A549 (cell line): ENCODE measurements around the gene NARS2. TPM values are rescaled to one million over a fixed set of nuclear protein-coding genes. Genes with fewer than 3 reads are reported as not detected.
A peak's percentile ranks its signal among the peaks of the same experiment; 100 is the strongest.

Experiments
- ATAC-seq, 2 experiments: fragments of 200-7000 bp in 1 of 2; fragments of >200 bp in 1 of 2; cut with Nextera tagmentation in 1 of 2; cut with Tn5 transposase in 1 of 2; 3 replicates each; pipeline versions ENCODE4 v1.8.0 to v1.9.1; 2018 to 2020; ENCODE audit warnings: mild to moderate bottlenecking in 1 of 2, moderate library complexity in 1 of 2
- CTCF ChIA-PET: fragments of 300-600 bp; sonication (Branson Sonifier 250); formaldehyde crosslinking; extraction: SDS; loops from one replicate; lab custom pipeline; 2021; ENCODE audit warnings: antibody characterized with exemption, inconsistent platforms; lab: Yijun Ruan, JAX
- POLR2A ChIA-PET: fragments of 350-600 bp; formaldehyde crosslinking; extraction: SDS; loops from one replicate; lab custom pipeline; 2021; ENCODE audit warnings: antibody characterized with exemption, inconsistent platforms; lab: Yijun Ruan, JAX
- DNase-seq, 2 experiments: peaks; one replicate each; pipeline versions ENCODE4 v3.0.0 to v3.0.0-alpha.2; 2011 to 2016; ENCODE audit warnings: low read depth in 1 of 2, low spot score in 1 of 2
- FAIRE-seq: peaks from 2 replicates; lab custom pipeline; 2011; peaks lifted over from hg19 to GRCh38; lab: Jason Lieb, UNC
- H3K27ac ChIP-seq, 2 experiments: fragments of >200 bp; sonication (Bioruptor Twin); formaldehyde crosslinking; 3 replicates each; pipeline ENCODE4 v1.5.1; 2016 to 2017
- H3K4me1 ChIP-seq: fragments of >200 bp; sonication (Bioruptor Twin); formaldehyde crosslinking; 3 replicates; pipeline ENCODE4 v1.6.1; 2016
- H3K4me2 ChIP-seq: fragments of >200 bp; sonication (Bioruptor Twin); formaldehyde crosslinking; 3 replicates; pipeline ENCODE4 v1.6.1; 2016
- H3K4me3 ChIP-seq: fragments of >200 bp; sonication (Bioruptor Twin); formaldehyde crosslinking; 3 replicates; pipeline ENCODE4 v1.5.1; 2016
- H3K9me3 ChIP-seq: fragments of >200 bp; sonication (Bioruptor Twin); formaldehyde crosslinking; 3 replicates; pipeline ENCODE4 v1.6.1; 2016
- CBX8 ChIP-seq: fragments of 200-600 bp; sonication (generic); IDR thresholded peaks from 2 replicates; pipeline ENCODE4 v1.6.1; 2016
- CEBPB ChIP-seq, 2 experiments: fragments of >200 bp in 1 of 2; sonication (Bioruptor Twin) in 1 of 2; formaldehyde crosslinking in 1 of 2; IDR thresholded peaks; 2 replicates each; pipeline ENCODE4 v1.6.1; 2012 to 2016
- CHD4 ChIP-seq: fragments of 200-600 bp; sonication (generic); IDR thresholded peaks from 2 replicates; pipeline ENCODE4 v1.6.1; 2016; ENCODE audit warnings: antibody characterized with exemption, mild to moderate bottlenecking, borderline replicate concordance
- EP300 ChIP-seq, 2 experiments: fragments of >200 bp; sonication (Bioruptor Twin); formaldehyde crosslinking; IDR thresholded peaks; 2 replicates in 1 of 2; 3 replicates in 1 of 2; pipeline ENCODE4 v1.6.1; 2016 to 2017
- HEYL ChIP-seq: fragments of 250-450 bp; sonication (Bioruptor Pico); IDR thresholded peaks from 2 replicates; pipeline ENCODE4 v1.8.0; 2021; ENCODE audit warnings: mild to moderate bottlenecking, moderate library complexity
- HOXA7 ChIP-seq: fragments of 250-450 bp; sonication (Bioruptor Pico); IDR thresholded peaks from 2 replicates; pipeline ENCODE4 v1.5.0; 2020; ENCODE audit warnings: mild to moderate bottlenecking, moderate library complexity
- JUNB ChIP-seq: fragments of >200 bp; sonication (Bioruptor Twin); formaldehyde crosslinking; IDR thresholded peaks from 2 replicates; pipeline ENCODE4 v1.6.1; 2016
- KDM1A ChIP-seq: fragments of 200-600 bp; sonication (generic); IDR thresholded peaks from 2 replicates; pipeline ENCODE4 v1.6.1; 2016; ENCODE audit warnings: low read depth, mild to moderate bottlenecking
- MAFK ChIP-seq: fragments of 450-650 bp; IDR thresholded peaks from 2 replicates; pipeline ENCODE4 v1.6.1; 2014; ENCODE audit not compliant: partially characterized antibody
- NFE2L2 ChIP-seq: fragments of 150-350 bp; conservative IDR thresholded peaks from 2 replicates; pipeline ENCODE4 v1.6.1; 2014; ENCODE audit warnings: low read length
- RAD21 ChIP-seq, 2 experiments: fragments of >200 bp in 1 of 2; sonication (Bioruptor Twin) in 1 of 2; formaldehyde crosslinking in 1 of 2; IDR thresholded peaks in 1 of 2; conservative IDR thresholded peaks in 1 of 2; 2 replicates in 1 of 2; 3 replicates in 1 of 2; pipeline ENCODE4 v1.6.1; 2012 to 2018; ENCODE audit warnings: inconsistent platforms in 1 of 2
- RARB ChIP-seq: fragments of 250-450 bp; sonication (Bioruptor Pico); IDR thresholded peaks from 2 replicates; pipeline ENCODE4 v1.8.0; 2021; ENCODE audit warnings: mild to moderate bottlenecking, moderate library complexity
- RCOR1 ChIP-seq: fragments of 150-350 bp; IDR thresholded peaks from 2 replicates; pipeline ENCODE4 v1.6.1; 2014; ENCODE audit warnings: antibody characterized with exemption, low read length, low read depth
- TFCP2L1 ChIP-seq: fragments of 250-450 bp; sonication (Bioruptor Pico); IDR thresholded peaks from 2 replicates; pipeline ENCODE4 v1.5.0; 2021; ENCODE audit warnings: mild to moderate bottlenecking
- ZC3H11A ChIP-seq: fragments of 450-650 bp; IDR thresholded peaks from 2 replicates; pipeline ENCODE4 v1.6.1; 2014; ENCODE audit warnings: antibody characterized with exemption, mild to moderate bottlenecking
- ZSCAN20 ChIP-seq: fragments of 250-450 bp; sonication (Bioruptor Pico); IDR thresholded peaks from 2 replicates; pipeline ENCODE4 v1.8.0; 2022; ENCODE audit warnings: mild to moderate bottlenecking, moderate library complexity
- WGBS: methylation state at CpG from one replicate; pipeline ENCODE4 v1.1.6; 2017; ENCODE audit errors: missing lambda C conversion rate; 5-methylcytosine and 5-hydroxymethylcytosine counted together
- polyA plus RNA-seq, 4 experiments: library from polyadenylated mRNA; depleted of rRNA in 3 of 4; stranded (reverse); fragments of >200 nt; fragmentation: RNase III in 1 of 4; extraction: RNeasy Plus Mini Kit Qiagen cat#74134 plus additional on column Dnase treatment in 1 of 4; gene quantifications; 2 replicates in 3 of 4; 3 replicates in 1 of 4; pipeline ENCODE4 v1.2.3, GENCODE V29; 2011 to 2017
- TF ChIP-seq, protein P1 (sequence below): fragments of 250-450 bp; sonication (Bioruptor Pico); IDR thresholded peaks from 2 replicates; pipeline ENCODE4 v1.5.0; 2021; ENCODE audit warnings: mild to moderate bottlenecking, moderate library complexity, borderline replicate concordance
- TF ChIP-seq, protein P2 (sequence below): fragments of >200 bp; sonication (Bioruptor Twin); formaldehyde crosslinking; IDR thresholded peaks from 2 replicates; pipeline ENCODE4 v1.6.1; 2016
- TF ChIP-seq, protein P3 (sequence below): IDR thresholded peaks from 2 replicates; pipeline ENCODE4 v1.6.1; 2012; ENCODE audit warnings: low read depth, borderline replicate concordance
- TF ChIP-seq, protein P4 (sequence below): fragments of 250-450 bp; sonication (Bioruptor Pico); IDR thresholded peaks from 2 replicates; pipeline ENCODE4 v1.5.0; 2020; ENCODE audit warnings: low read depth, mild to moderate bottlenecking, moderate library complexity
- TF ChIP-seq, protein P5 (sequence below): fragments of >200 bp; sonication (Bioruptor Twin); formaldehyde crosslinking; IDR thresholded peaks from 3 replicates; pipeline ENCODE4 v1.6.1; 2016
- TF ChIP-seq, protein P6 (sequence below): fragments of >200 bp; sonication (Bioruptor Twin); formaldehyde crosslinking; IDR thresholded peaks from 3 replicates; pipeline ENCODE4 v1.5.1; 2016
- TF ChIP-seq, protein P7 (sequence below): IDR thresholded peaks from 2 replicates; pipeline ENCODE4 v1.6.1; 2012
- TF ChIP-seq, protein P8 (sequence below): fragments of 200-600 bp; sonication (generic); IDR thresholded peaks from 2 replicates; pipeline ENCODE4 v1.6.1; 2016; ENCODE audit warnings: antibody characterized with exemption, mild to moderate bottlenecking, moderate library complexity

Gene NARS2
- polyA plus RNA-seq, 2 of the 4 experiments (the other 2 are of a cell fraction): 29.7 to 57.7 TPM

DNA sequence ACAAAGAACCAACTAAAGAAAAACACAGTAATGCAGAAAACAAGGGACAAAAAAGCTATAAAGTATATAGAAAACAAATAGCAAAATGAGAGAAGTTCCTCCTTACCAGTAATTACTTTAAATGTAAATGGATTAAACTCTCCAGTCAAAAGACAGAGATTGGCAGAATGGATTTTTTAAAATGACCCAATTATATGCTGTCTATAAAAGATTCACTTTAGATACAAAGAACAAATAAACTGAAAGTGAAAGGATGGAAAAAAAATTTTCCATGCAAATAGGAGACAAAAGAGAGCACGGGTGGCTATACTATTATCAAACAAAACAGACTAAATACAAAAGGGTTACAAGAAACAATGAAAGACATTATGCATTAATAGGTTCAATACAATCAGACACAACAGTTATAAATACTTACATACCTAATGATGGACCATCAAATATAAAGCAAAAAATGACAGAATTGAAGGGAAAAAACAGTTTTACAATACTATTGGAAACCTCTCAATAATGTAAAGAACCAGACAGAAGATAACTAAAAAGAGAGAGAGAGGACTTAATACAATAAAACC lies 64.6 kb downstream of the NARS2 start:
- ChIA-PET POLR2A (no interaction called here), CTCF (interaction anchor here (1.2 kb wide), 1 partner anchor 17 kb away, joined by 3 read pairs; no protein-coding TSS in a partner anchor)
- Histone ChIP-seq H3K4me2 (no peak overlapping the region), H3K4me1 (no peaks in the 10 kb centered on the region), H3K4me3 (no peak overlapping the region)
- no peak for DNase-seq
- FAIRE-seq: no peak
- ATAC-seq: no peak
- 77% methylated on average over 1 of the region's 1 CpG for WGBS
- TF ChIP-seq, protein P1, sequence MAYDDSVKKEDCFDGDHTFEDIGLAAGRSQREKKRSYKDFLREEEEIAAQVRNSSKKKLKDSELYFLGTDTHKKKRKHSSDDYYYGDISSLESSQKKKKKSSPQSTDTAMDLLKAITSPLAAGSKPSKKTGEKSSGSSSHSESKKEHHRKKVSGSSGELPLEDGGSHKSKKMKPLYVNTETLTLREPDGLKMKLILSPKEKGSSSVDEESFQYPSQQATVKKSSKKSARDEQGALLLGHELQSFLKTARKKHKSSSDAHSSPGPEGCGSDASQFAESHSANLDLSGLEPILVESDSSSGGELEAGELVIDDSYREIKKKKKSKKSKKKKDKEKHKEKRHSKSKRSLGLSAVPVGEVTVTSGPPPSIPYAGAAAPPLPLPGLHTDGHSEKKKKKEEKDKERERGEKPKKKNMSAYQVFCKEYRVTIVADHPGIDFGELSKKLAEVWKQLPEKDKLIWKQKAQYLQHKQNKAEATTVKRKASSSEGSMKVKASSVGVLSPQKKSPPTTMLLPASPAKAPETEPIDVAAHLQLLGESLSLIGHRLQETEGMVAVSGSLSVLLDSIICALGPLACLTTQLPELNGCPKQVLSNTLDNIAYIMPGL: no peak
- TF ChIP-seq CEBPB (IDR thresholded peaks at IDR 0.05) (no peak), TFCP2L1 (CRISPR knock-in tag) (no peak), RCOR1 (no peak), NFE2L2 (no peak), RARB (CRISPR knock-in tag) (no peak)
- TF ChIP-seq, protein P2, sequence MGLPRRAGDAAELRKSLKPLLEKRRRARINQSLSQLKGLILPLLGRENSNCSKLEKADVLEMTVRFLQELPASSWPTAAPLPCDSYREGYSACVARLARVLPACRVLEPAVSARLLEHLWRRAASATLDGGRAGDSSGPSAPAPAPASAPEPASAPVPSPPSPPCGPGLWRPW: no peak
- TF ChIP-seq, protein P3, sequence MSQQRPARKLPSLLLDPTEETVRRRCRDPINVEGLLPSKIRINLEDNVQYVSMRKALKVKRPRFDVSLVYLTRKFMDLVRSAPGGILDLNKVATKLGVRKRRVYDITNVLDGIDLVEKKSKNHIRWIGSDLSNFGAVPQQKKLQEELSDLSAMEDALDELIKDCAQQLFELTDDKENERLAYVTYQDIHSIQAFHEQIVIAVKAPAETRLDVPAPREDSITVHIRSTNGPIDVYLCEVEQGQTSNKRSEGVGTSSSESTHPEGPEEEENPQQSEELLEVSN: no peak
- TF ChIP-seq, protein P4, sequence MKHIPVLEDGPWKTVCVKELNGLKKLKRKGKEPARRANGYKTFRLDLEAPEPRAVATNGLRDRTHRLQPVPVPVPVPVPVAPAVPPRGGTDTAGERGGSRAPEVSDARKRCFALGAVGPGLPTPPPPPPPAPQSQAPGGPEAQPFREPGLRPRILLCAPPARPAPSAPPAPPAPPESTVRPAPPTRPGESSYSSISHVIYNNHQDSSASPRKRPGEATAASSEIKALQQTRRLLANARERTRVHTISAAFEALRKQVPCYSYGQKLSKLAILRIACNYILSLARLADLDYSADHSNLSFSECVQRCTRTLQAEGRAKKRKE: no peak
- TF ChIP-seq, all 56 proteins: peak for 0
- Histone ChIP-seq H3K27ac (no peak overlapping the region), H3K9me3 (peaks cover 7% of the 10 kb centered on the region; the same call in 2 of the 3 replicates)

DNA sequence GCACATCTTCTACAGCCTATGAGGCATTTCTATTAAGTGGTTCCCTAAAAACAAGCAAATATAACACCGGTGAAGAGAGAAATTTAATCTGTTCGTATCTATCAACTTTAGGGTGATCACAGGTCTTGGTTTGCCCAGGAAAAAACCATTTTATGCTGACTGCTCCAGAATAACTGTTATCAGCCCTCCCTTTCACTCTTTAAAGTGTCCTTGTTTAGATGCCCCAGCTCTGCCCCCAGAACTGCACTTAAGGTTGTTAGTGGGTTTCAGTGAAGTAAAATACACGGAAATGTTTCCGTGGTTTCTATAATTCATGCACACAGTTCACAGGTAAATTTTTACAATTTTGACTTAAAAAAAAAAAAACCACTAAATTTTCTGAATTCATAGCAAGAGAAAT lies 70.0 kb downstream of the NARS2 start:
- CTCF ChIA-PET: no interaction called here
- Histone ChIP-seq H3K4me1 (no peaks in the 10 kb centered on the region), H3K9me3 (no peaks in the 10 kb centered on the region), H3K4me2 (no peak overlapping the region), H3K27ac (no peak overlapping the region), H3K4me3 (no peak overlapping the region)
- POLR2A ChIA-PET: no interaction called here
- ATAC-seq (no peak), FAIRE-seq (no peak), DNase-seq (no peak)
- 98% methylated on average over 4 of the region's 4 CpGs for WGBS
- no peak for TF ChIP-seq HEYL (CRISPR knock-in tag)
- peak; percentile 24 for TF ChIP-seq MAFK

DNA sequence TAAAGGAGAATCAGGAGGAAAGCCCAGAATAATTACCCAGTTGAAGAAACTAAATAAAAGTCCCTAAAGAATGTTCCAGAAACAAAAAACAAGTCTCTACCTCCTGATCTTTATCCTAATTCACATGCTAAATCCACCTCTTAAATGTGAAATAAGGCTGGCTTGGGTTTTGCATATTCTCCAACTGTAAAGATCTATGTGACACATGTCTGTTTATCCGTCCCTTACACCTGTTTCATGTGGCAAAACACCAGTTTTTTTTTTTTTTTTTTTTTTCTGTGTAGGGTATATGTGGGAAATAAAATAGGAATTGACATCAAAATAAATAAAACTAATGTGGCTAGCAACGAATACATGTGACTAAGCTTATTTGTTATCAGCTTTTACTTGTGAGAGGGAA lies 70.5 kb downstream of the NARS2 start:
- H3K27ac ChIP-seq: no peak overlapping the region
- H3K9me3 ChIP-seq: no peaks in the 10 kb centered on the region
- H3K4me1 ChIP-seq: no peaks in the 10 kb centered on the region
- DNase-seq (no peak), ATAC-seq (no peak), FAIRE-seq (no peak)
- 72% methylated on average over 2 of the region's 2 CpGs for WGBS
- no peak overlapping the region for H3K4me3 ChIP-seq
- POLR2A ChIA-PET: no interaction called here
- CTCF ChIA-PET: interaction anchor here (0.8 kb wide), 1 partner anchor 12 kb away, joined by 3 read pairs; no protein-coding TSS in a partner anchor
- H3K4me2 ChIP-seq: no peak overlapping the region
- TF ChIP-seq, protein P5, sequence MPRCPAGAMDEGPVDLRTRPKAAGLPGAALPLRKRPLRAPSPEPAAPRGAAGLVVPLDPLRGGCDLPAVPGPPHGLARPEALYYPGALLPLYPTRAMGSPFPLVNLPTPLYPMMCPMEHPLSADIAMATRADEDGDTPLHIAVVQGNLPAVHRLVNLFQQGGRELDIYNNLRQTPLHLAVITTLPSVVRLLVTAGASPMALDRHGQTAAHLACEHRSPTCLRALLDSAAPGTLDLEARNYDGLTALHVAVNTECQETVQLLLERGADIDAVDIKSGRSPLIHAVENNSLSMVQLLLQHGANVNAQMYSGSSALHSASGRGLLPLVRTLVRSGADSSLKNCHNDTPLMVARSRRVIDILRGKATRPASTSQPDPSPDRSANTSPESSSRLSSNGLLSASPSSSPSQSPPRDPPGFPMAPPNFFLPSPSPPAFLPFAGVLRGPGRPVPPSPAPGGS: no peak
- TF ChIP-seq, protein P6, sequence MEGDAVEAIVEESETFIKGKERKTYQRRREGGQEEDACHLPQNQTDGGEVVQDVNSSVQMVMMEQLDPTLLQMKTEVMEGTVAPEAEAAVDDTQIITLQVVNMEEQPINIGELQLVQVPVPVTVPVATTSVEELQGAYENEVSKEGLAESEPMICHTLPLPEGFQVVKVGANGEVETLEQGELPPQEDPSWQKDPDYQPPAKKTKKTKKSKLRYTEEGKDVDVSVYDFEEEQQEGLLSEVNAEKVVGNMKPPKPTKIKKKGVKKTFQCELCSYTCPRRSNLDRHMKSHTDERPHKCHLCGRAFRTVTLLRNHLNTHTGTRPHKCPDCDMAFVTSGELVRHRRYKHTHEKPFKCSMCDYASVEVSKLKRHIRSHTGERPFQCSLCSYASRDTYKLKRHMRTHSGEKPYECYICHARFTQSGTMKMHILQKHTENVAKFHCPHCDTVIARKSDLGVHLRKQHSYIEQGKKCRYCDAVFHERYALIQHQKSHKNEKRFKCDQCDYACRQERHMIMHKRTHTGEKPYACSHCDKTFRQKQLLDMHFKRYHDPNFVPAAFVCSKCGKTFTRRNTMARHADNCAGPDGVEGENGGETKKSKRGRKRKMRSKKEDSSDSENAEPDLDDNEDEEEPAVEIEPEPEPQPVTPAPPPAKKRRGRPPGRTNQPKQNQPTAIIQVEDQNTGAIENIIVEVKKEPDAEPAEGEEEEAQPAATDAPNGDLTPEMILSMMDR: no peak
- TF ChIP-seq HOXA7 (CRISPR knock-in tag) (no peak), RAD21 (conservative IDR thresholded peaks at IDR 0.05 in 1 of 2, IDR thresholded peaks at IDR 0.05 in 1 of 2) (no peak), CHD4 (no peak), HEYL (CRISPR knock-in tag) (no peak), KDM1A (no peak), EP300 (IDR thresholded peaks at IDR 0.05) (no peak), CBX8 (no peak), ZSCAN20 (no peak), ZC3H11A (no peak), JUNB (no peak)
- TF ChIP-seq, protein P7, sequence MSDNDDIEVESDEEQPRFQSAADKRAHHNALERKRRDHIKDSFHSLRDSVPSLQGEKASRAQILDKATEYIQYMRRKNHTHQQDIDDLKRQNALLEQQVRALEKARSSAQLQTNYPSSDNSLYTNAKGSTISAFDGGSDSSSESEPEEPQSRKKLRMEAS: no peak
- TF ChIP-seq, protein P8, sequence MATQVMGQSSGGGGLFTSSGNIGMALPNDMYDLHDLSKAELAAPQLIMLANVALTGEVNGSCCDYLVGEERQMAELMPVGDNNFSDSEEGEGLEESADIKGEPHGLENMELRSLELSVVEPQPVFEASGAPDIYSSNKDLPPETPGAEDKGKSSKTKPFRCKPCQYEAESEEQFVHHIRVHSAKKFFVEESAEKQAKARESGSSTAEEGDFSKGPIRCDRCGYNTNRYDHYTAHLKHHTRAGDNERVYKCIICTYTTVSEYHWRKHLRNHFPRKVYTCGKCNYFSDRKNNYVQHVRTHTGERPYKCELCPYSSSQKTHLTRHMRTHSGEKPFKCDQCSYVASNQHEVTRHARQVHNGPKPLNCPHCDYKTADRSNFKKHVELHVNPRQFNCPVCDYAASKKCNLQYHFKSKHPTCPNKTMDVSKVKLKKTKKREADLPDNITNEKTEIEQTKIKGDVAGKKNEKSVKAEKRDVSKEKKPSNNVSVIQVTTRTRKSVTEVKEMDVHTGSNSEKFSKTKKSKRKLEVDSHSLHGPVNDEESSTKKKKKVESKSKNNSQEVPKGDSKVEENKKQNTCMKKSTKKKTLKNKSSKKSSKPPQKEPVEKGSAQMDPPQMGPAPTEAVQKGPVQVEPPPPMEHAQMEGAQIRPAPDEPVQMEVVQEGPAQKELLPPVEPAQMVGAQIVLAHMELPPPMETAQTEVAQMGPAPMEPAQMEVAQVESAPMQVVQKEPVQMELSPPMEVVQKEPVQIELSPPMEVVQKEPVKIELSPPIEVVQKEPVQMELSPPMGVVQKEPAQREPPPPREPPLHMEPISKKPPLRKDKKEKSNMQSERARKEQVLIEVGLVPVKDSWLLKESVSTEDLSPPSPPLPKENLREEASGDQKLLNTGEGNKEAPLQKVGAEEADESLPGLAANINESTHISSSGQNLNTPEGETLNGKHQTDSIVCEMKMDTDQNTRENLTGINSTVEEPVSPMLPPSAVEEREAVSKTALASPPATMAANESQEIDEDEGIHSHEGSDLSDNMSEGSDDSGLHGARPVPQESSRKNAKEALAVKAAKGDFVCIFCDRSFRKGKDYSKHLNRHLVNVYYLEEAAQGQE: no peak
